ENCODE results near the gene BSPH1.

BSPH1 gene, protein sequence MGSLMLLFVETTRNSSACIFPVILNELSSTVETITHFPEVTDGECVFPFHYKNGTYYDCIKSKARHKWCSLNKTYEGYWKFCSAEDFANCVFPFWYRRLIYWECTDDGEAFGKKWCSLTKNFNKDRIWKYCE

DNA sequence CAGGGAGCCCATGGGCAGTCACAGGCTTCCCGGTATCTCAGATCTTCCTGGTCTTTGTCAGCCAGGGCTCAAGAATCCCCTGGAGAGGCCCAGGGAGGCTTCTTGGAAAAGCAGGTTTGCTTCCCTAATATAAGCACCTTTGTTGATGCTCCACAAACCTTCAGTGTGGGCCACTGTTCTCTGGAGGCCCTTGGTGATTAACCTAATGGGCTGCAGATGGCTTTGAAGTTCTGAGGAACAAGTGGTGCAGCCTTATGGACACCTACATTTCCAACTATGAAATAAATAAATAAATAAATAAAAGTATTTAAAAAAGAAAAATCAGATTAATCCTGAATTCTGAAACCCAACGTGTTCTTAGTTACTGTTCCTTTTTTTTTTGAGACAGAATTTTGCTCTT, at the start of gene BSPH1:
Gene BSPH1 (minus strand): TSS at position 101 of the 400 bp plus-strand sequence. CDS start 89 bp downstream, at position 12.
- no peak within 1 kb of the TSS for H3K27ac ChIP-seq
- CTCF ChIA-PET: no interaction called here
- DNase-seq (ENCODE audit: low spot score): no peak
- TF ChIP-seq, protein P1, sequence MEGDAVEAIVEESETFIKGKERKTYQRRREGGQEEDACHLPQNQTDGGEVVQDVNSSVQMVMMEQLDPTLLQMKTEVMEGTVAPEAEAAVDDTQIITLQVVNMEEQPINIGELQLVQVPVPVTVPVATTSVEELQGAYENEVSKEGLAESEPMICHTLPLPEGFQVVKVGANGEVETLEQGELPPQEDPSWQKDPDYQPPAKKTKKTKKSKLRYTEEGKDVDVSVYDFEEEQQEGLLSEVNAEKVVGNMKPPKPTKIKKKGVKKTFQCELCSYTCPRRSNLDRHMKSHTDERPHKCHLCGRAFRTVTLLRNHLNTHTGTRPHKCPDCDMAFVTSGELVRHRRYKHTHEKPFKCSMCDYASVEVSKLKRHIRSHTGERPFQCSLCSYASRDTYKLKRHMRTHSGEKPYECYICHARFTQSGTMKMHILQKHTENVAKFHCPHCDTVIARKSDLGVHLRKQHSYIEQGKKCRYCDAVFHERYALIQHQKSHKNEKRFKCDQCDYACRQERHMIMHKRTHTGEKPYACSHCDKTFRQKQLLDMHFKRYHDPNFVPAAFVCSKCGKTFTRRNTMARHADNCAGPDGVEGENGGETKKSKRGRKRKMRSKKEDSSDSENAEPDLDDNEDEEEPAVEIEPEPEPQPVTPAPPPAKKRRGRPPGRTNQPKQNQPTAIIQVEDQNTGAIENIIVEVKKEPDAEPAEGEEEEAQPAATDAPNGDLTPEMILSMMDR (conservative IDR thresholded peaks at IDR 0.05; ENCODE audit: low read depth): no peak
- POLR2A ChIA-PET (ENCODE audit: low non-redundant PET): no interaction called here

DNA sequence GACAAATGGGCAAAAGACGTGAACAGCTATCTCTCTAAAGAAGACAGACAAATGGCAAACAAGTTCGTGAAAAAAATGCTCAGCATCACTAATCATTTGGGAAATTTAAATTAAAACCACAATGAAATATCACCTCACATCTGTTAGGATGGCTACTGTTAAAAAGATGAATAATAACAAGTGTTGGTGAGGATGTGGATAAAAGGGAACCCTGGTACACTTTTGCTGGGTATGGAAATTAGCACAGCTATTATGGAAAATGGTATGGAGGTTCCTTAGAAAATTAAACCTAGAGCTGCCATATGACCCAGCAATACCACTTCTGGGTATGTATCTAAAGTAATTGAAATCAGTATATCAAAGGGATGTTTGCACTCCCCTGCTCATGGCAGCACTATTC, 44.8 kb upstream of the BSPH1 start:
- DNase-seq (ENCODE audit: low spot score): no peak
- POLR2A ChIA-PET (ENCODE audit: low non-redundant PET): no interaction called here
- TF ChIP-seq, protein P1 (conservative IDR thresholded peaks at IDR 0.05; ENCODE audit: low read depth): no peak
- CTCF ChIA-PET: no interaction called here
- no peak overlapping the region for H3K27ac ChIP-seq

DNA sequence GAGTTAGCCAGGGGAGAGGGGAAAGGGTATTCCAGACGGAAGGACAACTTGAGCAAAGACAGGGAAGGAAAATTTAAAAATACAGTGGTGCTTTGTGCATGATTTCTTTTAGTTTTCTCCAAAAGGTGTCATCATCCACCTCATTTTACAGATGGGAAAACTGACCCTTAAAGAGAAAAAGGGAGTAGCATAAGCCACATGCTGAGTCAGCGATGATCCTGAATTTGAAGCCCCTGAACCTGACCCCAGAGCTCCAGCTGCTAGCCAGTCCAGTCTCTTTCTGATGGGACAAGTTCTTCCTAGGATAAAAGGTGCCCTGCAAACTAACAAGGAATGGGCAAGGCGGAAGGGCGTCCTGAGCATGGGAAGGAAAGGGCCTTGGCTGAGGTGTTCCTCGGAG, 41.6 kb upstream of the BSPH1 start:
- TF ChIP-seq, protein P1 (conservative IDR thresholded peaks at IDR 0.05; ENCODE audit: low read depth): no peak
- POLR2A ChIA-PET (ENCODE audit: low non-redundant PET): no interaction called here
- DNase-seq (ENCODE audit: low spot score): no peak
- CTCF ChIA-PET: no interaction called here
- no peak overlapping the region for H3K27ac ChIP-seq

DNA sequence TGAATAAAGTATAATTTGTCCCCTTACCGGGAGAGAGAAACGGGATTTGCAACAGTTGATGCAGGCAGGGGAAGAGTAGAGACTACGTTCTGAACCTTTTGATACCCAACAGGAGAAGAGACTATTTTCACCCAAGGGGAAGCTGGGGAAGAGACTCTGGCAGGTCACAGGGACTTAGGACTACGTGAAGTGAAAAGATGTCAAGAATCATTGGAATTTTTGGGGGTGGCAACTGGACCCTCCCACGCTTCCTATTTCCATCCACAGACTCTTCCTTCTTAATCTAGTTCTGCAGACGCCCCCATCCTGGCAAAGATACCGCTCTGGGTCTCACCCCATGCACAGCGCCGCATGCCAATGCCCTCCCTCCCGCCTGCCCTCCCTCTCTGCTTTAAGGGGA, 38.1 kb upstream of the BSPH1 start:
- ChIA-PET CTCF (no interaction called here), POLR2A (ENCODE audit: low non-redundant PET) (no interaction called here)
- TF ChIP-seq, protein P1 (conservative IDR thresholded peaks at IDR 0.05; ENCODE audit: low read depth): no peak
- H3K27ac ChIP-seq: no peak overlapping the region
- DNase-seq (ENCODE audit: low spot score): no peak

DNA sequence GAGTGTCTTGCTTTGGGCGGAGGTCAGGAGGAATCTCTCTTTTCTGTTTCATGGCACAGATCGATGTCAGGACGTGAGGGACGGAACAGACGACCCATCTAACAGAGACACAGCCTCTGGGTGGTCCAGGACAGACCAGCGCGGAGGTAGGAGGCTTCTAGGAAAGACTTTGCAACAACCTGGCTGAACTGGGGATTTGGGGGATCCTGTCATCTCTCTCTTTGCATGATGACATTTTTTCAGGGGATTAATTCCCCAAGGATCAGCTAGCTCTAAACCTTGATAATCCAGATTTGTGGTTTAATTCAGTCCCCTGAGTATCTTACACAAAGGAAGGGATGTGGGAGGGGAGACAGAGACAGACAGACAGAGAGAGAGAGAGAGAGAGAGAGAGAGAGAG, 37.5 kb upstream of the BSPH1 start:
- TF ChIP-seq, protein P1 (conservative IDR thresholded peaks at IDR 0.05; ENCODE audit: low read depth): no peak
- POLR2A ChIA-PET (ENCODE audit: low non-redundant PET): no interaction called here
- H3K27ac ChIP-seq: no peak overlapping the region
- DNase-seq (ENCODE audit: low spot score): no peak
- CTCF ChIA-PET: interaction anchor here (0.7 kb wide), 1 partner anchor 1468 kb away, joined by 3 read pairs; no protein-coding TSS in a partner anchor

DNA sequence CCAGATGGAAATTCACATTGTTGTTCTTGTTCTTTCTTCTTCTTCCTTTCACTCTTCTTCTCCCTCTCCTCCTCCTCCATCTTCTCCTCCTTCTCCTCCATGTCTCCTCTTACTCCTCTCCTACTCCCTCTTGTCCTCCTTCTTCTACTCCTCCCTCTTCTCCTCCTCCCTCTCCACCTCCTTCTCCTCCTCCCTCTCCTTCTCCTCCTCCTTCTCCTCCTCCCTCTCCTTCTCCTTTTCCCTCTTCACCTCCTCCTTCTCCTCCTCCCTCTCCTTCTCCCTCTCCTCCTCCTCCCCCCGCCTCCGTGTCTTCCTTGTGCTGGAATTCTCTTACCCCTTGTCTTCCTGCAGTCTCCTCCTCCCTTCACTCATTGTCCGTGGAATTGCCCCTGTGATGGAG, 33.5 kb upstream of the BSPH1 start:
- CTCF ChIA-PET: interaction anchor here (0.6 to 0.7 kb wide), 2 partner anchors 132 to 241 kb away, joined by 3 read pairs; no protein-coding TSS in a partner anchor

More for the DNA sequence above, 33.5 kb upstream of the BSPH1 start:
- no peak overlapping the region for H3K27ac ChIP-seq
- no peak for DNase-seq (ENCODE audit: low spot score)
- TF ChIP-seq, protein P1 (conservative IDR thresholded peaks at IDR 0.05; ENCODE audit: low read depth): no peak
- POLR2A ChIA-PET (ENCODE audit: low non-redundant PET): no interaction called here
